HT1080 (cell line): ENCODE results near the gene PLAAT2. TPM values are rescaled to one million over a fixed set of nuclear protein-coding genes. Genes with fewer than 3 reads are reported as not detected.

Experiments
- DNase-seq: peaks from one replicate; pipeline ENCODE4 v3.0.0-alpha.2; 2015; ENCODE audit warnings: low read depth
- total RNA-seq: library from RNA; depleted of rRNA; stranded (reverse); fragments of >200 nt; shearing (Covaris generic); gene quantifications from 2 replicates; pipeline ENCODE4 v1.2.3, GENCODE V29; 2014; rRNA removed

The PLAAT2 gene
- total RNA-seq, 1 experiment from 2014 or later: not detected

DNA sequence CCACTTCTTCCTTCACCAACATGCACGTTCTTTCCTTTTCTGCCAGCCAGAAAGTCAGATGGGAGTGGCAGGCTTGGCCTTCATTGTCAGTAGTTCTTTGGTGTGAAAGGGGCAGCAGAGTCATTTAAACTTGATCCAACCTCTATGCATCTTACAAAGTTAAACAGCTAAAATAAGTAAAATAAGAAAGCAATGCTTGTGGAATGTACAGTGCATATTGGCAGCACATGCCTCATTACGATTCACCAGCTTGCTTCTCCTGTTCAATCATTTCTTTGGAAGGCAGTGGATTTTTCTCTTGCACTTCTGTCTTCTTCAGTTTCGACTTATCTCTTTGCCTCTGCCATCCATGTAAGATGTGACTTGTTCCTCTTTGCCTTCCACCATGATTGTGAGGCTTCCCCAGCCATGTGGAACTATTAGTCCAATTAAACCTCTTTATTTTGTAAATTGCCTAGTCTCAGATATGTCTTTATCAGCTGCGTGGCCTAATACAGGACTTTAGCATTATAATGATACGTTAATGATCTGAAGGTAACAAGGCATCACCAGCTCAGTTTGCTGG, 42.5 kb downstream of the PLAAT2 start:
- DNase-seq: no peak

DNA sequence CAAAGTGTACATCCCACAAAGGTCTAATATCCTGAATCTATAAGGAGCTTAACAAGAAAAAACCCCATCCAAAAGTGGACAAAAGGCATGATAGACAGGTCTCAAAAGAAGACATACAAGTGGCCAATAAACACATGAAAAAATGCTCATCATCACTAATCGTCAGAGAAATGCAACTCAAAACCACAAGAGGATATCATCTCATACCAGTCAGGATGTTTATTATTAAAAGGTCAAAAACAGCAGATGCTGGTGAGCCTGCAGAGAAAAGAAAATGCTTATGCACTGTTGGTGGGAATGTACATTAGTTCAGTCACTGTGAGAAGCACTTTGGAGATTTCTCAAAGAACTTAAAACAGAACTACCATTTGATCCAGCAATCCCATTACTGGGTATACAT, 44.6 kb downstream of the PLAAT2 start:
- no peak for DNase-seq

DNA sequence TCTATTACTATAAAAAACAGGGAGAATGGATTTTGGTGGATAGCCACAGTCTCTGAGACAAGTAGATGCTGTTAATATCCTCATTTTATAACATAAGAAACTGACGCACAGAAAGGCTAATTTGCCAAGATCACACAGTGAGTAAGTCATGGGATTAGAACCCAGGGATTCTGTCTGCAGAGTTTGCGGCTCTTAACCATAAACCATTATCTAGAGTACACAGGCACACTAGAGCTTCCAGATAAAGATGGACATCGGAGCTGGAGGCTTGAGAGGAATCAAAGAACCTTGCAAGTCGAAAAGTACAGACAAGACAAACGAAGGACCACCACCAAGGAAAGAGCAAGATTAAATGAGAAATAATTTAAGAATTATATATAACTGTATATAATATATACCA, 46.0 kb downstream of the PLAAT2 start:
- no peak for DNase-seq

DNA sequence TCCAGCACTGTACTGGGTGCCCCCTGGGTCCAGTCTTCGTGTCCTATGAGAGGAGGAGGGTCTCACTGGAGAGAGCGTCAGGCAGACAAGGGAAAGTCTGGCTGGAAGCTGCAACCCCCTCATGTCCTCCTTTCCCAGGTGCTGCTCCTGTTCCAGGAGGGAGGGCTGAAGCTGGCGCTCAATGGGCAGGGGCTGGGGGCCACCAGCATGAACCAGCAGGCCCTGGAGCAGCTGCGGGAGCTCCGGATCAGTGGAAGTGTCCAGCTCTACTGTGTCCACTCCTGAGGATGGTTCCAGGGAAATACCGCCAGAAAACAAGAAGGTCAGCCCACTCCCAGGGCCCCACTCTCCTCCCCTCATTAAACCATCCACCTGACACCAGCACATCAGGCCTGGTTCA, 47.1 kb downstream of the PLAAT2 start:
- DNase-seq: no peak

DNA sequence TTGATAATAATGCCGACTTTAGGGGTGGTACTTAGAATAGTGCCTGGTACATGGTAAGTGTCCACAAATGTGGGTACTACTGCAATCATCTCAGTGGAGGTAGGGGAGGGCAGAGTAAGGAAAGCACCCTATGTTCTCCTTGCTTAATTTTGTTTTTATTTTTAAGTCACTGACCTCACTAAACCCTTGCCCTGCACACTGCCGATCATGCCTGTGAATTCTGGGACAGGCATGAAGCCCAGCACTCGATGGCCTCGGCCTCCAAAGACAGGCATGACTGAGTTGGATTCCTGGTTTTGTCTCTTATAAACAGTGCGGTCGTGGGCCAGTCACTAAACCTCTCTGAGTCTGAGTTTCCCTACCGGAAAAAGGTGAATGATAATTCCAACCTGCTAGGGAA, 50.4 kb downstream of the PLAAT2 start:
- DNase-seq: no peak

DNA sequence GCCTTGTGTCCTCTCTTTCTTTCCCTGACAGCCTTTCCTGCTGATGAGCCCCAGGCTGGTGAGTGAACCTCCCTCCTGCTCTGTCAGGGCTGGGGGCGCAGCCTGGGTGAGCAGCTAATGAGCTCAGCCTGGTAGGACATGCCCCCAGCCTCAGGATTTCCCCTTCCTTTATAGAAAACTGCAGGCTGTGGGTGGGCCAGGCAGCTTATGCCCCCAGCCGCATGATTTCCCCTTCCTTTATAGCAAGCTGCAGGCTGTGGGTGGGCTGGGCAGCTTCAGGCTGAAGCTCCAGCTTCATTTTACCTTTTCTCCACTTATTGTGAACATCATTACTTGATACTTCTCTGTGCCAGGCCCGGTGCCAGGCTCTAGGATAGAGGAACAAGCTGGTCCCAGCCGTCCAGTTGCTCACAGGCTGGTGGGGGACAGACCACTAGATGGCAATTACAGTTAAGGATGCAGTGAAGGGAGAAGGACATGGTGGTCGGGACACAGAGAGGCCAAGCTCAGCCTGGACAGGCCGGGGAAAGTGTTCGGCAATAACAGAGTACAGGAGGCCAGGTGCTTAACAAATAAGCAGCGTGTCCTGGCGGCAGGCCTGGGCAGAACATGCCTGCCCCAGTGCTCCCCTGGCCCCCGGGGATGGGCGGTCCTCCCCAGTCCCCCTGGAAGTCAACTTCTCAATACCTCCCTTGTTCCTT, 52.0 kb downstream of the PLAAT2 start:
- no peak for DNase-seq

DNA sequence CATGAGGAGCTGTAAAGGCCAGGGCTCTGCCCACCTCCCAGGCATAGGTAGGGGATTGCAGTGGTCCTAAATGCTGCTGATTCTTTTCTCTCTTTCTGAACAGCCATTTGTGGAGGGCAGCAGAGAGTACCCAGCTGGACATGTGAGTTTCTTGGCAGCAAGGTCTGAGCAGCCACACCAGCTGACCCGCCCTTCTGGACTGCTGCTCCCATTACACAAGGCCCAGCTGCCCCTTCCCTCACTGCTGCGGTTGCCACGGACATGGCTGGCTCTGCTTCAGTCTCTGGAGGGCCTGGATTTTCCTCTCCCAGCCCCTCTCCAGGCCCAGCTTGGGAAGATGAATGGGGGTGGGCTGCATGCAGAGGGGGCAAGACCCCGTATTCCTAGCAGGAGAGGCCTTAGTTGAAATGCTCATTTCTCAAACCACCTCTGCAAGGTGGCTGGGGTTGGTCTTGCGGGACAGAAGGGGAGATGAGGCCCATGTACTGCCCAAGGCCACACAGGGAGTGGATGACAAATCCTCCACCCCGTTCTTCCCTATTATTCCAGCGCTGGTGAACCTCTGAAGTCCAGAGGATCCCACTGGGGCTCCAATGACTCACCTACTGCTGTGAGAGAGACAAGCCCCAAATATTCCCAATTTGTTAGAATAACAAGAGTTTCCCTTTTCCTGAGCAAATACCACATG, 52.7 kb downstream of the PLAAT2 start:
- DNase-seq: no peak

DNA sequence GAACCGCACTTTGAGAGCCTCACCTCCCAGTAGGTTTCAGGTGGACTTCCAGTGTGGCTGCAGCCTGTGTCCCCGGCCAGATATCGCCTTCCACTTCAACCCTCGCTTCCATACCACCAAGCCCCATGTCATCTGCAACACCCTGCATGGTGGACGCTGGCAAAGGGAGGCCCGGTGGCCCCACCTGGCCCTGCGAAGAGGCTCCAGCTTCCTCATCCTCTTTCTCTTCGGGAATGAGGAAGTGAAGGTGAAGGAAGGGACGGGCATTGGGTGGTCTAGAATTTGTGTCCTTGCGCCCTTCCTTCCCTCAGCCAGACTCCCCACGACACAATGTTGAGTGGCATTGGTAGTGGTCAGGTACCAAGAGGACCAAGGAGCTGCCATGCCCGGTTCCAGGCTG, 54.4 kb downstream of the PLAAT2 start:
- DNase-seq: no peak

DNA sequence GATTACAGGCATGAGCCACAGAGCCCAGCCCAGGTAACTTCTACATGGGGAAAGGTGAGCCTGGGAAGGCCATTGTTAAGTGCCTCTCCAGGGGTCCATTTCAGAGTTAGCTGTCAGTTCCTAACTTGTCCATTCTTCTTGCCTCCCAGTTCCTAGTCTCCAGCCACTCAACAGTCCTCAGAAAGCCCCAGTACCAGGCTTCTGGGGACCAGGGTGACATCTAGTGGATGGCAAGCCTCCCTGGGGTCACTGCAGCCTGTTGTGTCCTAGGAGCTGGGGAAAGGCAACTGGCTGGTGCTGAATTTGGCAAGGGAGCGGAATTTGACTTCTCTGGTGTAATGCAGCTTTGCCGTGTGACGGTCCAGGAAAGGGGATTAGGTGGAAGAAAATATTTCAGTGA, 55.2 kb downstream of the PLAAT2 start:
- DNase-seq: peak; percentile 41

DNA sequence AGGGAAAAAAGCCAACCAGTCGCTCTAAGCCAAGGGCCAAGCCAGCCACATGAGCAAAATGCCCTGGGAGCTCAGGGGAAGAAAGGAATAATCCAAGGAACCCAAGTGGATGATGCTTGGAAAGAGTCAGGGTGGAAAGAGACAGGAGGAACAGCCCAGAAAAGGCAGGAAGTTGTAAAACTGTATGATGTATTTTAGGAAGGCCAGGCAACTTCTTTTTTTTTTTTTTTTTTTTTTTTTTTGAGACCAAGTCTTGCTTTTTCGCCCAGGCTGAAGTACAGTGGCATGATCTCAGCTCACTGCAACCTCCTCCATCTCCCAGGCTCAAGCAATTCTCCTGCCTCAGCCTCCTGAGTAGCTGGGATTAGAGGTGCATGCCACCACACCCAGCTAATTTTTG, 55.7 kb downstream of the PLAAT2 start:
- no peak for DNase-seq

DNA sequence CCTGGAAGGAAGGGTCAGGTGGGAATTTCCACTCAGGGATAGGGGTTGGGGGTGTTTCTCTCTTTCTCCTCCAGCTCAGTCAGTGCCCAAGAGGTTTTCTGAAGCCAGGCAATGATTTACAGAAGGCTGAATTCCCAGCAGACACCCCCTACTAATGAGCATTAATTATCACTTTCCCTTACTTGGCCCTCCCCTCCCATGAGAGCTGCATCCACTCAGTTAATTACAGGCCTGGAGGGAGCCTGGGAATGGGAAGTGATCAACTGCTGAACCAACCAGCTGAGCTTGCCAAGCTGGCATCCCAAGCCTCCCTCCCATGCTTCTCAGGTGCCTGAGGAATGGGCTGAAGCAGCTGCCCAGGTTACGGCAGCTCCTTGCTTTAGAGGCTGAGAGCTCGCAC, 56.3 kb downstream of the PLAAT2 start:
- DNase-seq: no peak

DNA sequence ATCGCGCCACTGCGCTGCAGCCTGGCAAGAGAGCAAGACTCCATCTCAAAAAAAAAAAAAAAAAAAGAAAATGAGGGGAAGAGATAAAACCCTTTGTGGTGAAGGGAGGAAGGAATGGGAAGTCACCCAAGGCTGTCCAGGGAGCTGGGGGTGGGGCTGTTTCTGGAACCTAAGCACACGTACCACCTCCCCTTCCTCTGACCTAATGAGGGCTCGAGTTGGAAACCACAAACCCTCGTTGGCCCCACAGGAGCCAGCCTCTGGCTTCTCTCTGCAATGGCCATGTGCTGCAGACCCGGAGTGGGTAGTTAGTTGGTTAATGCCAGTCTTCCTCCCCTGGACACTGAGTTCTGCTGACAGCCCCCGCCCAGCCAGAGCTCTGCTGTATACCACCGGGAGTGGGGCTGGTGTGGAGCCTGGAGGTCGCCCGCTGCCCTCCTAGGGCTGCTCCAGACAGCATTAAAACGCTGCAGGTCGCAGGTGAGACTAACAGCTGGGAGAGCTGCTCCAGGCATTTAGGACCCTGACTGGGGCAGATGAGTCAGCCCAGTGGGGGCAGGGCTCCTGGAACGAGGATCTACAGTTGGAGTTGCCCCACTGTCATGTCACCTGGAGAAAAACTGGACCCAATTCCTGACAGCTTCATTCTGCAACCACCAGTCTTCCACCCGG, 57.2 kb downstream of the PLAAT2 start, which contains the start of gene LGALS12:
Gene LGALS12 (plus strand): TSS at position 228 of the 672 bp plus-strand sequence. CDS start 375 bp downstream, at position 603.
- peak; percentile 17 for DNase-seq

DNA sequence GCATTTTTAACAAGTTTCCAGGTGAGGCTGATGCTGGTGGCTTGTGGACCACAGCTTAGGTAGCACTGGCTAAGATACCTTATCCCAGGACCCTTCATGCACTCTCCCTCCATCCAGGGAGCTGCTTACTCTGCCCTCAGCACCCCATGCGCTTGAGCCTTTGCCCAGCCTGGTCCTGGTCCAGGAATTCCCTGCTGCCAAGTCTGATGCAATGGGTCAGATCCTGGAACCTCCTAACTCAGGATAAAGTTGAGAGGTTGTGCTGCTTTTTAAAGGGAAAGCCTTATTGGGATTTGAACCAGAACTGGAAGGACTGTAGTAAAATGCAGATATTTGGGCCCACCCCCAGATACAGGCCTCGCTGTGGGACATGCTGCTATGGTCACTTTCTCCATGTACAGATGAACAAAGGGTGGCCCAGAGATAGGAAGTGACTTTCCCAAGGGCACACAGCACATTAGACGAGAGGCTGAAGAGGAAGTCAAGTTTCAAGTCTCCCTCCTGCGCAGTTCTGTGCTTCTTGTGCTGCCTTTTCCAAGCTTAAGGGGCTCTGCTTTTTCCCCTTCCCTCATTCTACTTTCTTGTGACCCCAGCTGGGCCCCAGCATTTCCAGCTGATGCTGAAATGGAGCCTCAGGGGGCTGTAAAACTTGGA, 58.1 kb downstream of the PLAAT2 start:
- no peak for DNase-seq

DNA sequence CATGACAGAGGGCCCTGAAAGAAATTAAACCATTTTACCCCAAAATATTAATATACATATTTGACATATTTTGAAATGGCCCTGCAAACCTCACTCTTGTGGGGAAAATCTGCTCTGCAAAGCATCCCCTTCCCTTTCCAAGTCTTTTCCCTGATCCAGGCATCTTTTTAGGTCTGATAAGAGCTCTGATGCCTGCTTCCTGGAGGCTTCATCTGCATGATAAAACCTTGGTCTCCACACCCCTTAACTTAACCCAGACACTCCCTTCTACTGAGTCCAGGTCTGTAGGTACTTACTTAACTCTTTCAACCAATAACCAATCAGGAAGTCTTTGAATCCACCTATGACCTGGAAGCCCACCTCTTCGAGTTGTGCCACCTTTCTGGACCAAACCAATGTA, 59.1 kb downstream of the PLAAT2 start:
- no peak for DNase-seq

DNA sequence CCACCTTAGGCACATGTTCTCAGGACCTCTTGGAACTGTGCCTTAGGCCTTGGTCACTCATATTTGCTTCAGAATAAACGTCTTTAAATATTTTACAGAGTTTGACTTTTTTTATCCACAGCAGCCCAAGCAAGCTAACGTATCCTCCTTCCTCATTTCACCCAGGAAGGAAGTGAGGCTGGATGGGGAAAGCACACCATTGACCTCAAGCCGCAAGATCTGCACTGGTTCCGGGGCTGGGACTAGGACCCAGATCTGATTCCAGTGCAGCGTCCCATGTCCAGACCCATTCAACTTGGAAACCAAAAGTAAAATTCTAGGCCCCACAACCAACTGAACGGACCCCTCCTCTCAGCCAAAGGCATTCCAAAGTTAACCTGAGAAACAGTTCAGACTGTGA, 59.7 kb downstream of the PLAAT2 start:
- no peak for DNase-seq

Other genes starting within 250 kb of the PLAAT2 start
- not detected in 2 replicates for gene SLC22A9, start 193.6 kb downstream of the PLAAT2 start, total RNA-seq
- gene PLAAT5, start 72.2 kb downstream of the PLAAT2 start, total RNA-seq: not detected in 2 replicates
- not detected in 2 replicates for gene LGALS12, start 57.3 kb downstream of the PLAAT2 start, total RNA-seq
- 0.11 and 0.20 TPM in 2 replicates for gene PLAAT4, start 26.6 kb downstream of the PLAAT2 start, total RNA-seq
- 27.8 and 28.6 TPM in 2 replicates for gene PLAAT3, start 51.1 kb upstream of the PLAAT2 start, total RNA-seq
- 17.6 and 21.1 TPM in 2 replicates for gene ATL3, start 108.0 kb upstream of the PLAAT2 start, total RNA-seq
- 37.1 and 53.6 TPM in 2 replicates for gene RTN3, start 118.1 kb upstream of the PLAAT2 start, total RNA-seq
- gene ZFTA, start 205.4 kb upstream of the PLAAT2 start, total RNA-seq: 14.9 and 18.6 TPM in 2 replicates